ENCODE measurements around the gene ZEB2.

Gene ZEB2

DNA sequence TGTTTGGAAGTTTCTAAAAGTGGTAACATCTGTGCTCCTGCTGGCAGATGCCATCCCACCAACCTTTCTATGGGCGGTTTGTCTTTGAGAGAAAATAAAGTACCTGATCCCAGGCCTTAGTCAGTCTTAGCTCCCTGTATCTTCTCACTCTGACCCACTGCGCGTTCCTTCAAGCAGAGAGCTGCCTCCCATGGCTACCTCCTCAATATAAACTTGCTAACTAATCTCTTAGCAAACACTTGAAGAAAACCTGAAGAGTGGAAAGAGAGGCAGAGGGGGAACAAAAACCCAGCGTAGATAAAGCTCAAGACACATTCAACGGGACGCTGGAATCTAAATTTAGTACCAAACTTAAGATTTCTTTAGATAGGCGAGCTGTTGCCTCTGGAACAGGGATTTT lies 17.6 kb downstream of the ZEB2 start:
- peak in 1 of 10 donors; percentile 49 for DNase-seq
- intact Hi-C loops (cut with DNase I), result no loop called here

DNA sequence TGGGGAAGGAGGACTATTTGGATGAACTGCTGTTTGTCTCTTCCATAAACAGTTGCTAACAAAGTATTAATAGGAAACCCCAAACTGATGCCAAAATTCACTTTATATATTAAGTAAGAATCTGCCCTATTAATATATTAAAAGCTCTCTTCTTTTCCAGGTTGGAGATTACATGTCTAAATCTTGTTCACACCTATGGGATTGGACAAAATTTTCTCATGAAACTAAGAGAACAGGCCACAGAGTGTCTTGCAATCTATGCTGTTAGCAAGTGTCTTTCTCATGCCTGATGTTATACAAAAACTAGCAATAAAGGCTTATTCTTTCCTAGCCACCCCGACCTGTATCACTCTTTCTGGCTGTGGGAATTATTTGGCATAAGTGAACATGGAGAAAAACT lies 18.3 kb downstream of the ZEB2 start:
- intact Hi-C loops (cut with DNase I), result no loop called here
- DNase-seq, result no peak

DNA sequence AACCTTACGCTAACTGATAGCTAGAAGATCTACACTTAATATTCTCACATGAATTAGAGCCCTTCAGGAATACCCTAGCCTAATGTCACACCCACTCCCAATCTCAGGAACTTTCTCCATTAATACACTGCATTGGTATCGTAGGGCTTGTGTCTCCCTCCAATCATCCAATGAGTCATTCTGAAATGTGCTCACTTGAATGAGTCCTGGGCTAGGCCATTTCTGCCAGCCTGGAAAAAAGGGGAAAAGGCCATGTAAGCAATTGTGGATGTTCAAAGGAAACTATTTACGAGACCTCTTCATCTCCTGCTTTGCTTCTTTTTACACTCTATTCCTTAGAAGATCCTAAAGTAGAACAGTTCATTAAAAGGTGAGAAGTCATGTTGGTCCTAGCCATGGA lies 18.8 kb downstream of the ZEB2 start:
- intact Hi-C loops (cut with DNase I), result no loop called here
- no peak for DNase-seq

GRCh38 chr2:144500563-144500962 lies 19.4 kb downstream of the ZEB2 start:
- no peak for DNase-seq
- intact Hi-C loops (cut with DNase I), result no loop called here

- no peak for DNase-seq
- intact Hi-C loops (cut with DNase I), result no loop called here
Observed at GRCh38 chr2:144498277-144498676, 21.6 kb downstream of the ZEB2 start.

GRCh38 chr2:144496977-144497598 lies 22.8 kb downstream of the ZEB2 start:
- intact Hi-C loops (cut with DNase I), result no loop called here
- peak in 3 of 10 donors; percentile 45 to 83 (median 77) for DNase-seq

DNA sequence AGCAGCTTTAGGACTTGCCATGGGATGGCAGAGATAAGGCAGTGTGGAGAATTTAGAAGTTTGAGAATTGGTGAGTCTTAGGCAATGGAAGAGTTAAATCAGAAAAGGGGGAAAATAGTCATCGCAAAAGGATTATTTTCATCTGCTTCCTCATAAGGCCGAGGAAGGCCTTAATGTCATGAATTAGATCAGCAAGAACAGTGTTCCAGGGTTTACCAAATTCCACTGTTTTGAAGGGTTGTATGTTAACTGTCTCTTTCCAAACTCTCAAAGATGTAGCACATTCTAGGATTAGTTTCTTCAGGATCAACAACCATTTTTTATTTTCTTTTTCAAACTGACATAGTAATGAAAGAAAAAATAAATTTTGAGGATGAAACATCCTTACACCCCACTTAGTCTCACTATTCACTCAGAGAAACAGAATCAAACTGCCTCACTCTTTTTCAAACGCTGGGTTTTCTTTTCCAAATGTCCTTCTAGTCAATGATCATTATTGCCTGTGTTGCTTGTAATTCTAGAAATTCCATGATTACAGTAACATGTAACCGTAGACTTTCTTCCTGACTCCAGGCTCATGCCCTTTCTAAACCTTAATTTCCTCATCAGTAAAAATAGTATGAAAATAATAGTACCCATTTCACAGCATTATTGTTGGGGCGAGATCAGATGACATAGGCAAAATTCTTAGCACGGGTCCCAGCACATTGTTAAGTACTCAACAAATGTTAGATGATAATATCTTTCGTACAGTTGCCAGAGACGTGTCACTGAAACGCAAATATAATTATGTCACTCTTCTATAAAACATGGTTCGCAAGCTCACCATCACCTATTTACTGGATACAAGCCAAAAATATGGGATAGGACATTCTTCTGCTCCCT lies 23.6 kb downstream of the ZEB2 start:
- no peak for DNase-seq
- intact Hi-C loops (cut with DNase I), result no loop called here

DNA sequence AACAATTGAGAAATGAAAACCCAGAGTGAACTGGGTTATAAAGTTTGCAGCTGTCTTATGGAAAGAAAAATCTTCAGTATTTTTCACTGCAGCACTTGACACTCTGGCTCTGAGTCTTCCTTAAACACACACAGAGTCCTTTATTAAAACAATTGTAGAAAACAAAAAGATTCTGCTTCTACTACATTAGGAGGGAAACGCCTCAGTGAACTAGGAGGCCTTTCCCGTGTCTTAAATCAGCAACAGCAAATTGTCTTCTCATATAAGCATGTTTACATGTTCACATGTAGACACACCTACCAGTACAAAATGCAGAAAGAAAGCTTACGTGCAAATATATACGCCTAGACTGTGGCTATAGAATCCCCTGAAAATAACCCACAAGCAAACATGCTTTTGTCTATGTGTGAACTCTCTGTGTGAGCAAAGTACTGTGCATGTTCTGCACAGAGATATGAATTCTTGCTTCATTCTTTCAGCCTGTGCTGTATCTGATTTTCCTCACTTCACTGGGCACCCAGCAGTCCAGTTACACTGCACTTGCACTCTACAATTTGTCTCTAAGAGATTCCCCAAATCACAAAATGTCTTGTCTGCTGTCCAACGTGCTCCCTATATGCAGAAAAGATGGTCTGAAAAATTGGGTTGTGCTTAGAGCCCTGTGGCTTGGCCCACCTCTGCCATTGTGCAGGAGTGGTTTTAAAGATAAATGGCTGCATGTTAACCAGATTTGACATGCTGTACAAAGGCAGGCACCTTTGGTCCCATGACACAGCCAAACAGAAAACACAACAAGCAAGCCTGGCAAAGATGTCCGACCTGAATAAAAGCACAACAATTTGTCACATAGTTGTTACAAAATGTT lies 24.5 kb downstream of the ZEB2 start:
- intact Hi-C loops (cut with DNase I), result no loop called here
- DNase-seq, result peak in 1 of 10 donors; percentile 73

- DNase-seq, result peak in 1 of 10 donors; percentile 66
Observed at GRCh38 chr2:144493027-144493809, 26.7 kb downstream of the ZEB2 start.

GRCh38 chr2:144490857-144491256 lies 29.1 kb downstream of the ZEB2 start:
- peak in 1 of 10 donors; percentile 75 for DNase-seq
- intact Hi-C loops (cut with DNase I), result no loop called here

More at GRCh38 chr2:144493027-144493809, 26.7 kb downstream of the ZEB2 start:
- intact Hi-C loops (cut with DNase I), result no loop called here

DNA sequence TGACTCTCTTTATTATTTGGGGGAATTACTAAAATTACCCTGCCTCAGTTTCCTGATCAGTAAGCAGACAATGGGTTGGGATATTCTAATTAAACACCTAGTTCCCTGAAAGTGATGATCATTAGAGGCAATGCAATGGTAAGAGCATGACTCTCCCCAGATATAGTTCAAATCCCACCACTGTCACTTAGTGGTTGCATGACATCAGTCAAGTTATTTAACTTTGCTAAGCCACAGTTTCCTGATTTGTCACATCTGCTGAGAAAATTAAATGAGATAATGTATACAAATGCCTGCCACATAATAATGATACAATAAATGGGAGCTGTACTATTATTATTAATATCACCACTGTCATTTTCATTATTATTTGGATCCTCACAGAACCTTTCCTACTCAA lies 29.9 kb downstream of the ZEB2 start:
- no peak for DNase-seq
- intact Hi-C loops (cut with DNase I), result no loop called here

GRCh38 chr2:144489315-144489916 lies 30.5 kb downstream of the ZEB2 start:
- intact Hi-C loops (cut with DNase I), result no loop called here
- peak in 2 of 10 donors; percentile 55 to 58 for DNase-seq

GRCh38 chr2:144484201-144484948 lies 35.5 kb downstream of the ZEB2 start:
- intact Hi-C loops (cut with DNase I), result no loop called here
- DNase-seq, result peak in 1 of 10 donors; percentile 63

DNA sequence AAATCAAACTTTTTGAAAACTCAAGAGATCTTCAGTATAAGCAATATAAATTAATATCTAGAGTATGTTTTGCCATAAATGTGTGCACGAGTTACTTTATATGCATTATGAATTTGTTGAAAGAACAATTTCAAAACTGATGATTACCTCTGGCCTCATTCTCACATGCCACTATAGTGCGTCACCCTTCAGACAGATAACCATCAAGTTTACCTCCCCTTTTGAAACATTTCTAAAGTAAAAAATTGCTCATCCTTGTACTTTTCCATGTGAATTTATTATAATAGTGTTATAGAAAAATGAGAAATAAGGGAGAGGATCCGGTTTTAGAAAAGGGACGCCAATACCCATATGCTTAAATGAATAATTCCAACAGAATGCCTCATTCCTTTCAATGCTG lies 38.3 kb downstream of the ZEB2 start:
- no peak for DNase-seq
- intact Hi-C loops (cut with DNase I), result no loop called here

GRCh38 chr2:144481109-144481508 lies 38.8 kb downstream of the ZEB2 start:
- intact Hi-C loops (cut with DNase I), result no loop called here
- DNase-seq, result peak in 1 of 10 donors; percentile 57

GRCh38 chr2:144480285-144480684 lies 39.6 kb downstream of the ZEB2 start:
- no peak for DNase-seq
- intact Hi-C loops (cut with DNase I), result no loop called here

DNA sequence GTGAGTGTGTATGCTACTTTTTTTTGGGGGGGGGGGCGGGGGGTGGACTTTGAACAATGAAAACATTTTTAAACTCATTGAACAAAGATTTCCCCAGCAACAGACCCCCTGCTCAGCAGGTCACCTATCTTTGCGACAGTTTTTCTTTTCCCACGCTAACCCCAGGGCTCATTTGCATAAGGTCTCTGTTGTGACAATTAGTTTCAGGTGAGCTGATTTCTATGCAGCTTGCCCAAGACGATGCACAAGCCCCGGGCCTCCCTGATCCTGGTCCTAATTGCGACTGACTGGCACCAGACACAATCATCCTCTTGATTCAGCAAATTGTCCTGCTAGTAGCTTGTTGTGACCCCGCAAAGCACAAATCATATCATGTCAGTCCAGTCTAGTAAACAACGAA lies 40.3 kb downstream of the ZEB2 start:
- intact Hi-C loops (cut with DNase I), result no loop called here

GRCh38 chr2:144479138-144479537 lies 40.8 kb downstream of the ZEB2 start:
- intact Hi-C loops (cut with DNase I), result no loop called here
- DNase-seq, result peak in 1 of 10 donors; percentile 69

More for the DNA sequence above, 40.3 kb downstream of the ZEB2 start:
- DNase-seq, result peak in 2 of 10 donors; percentile 57 to 61

DNA sequence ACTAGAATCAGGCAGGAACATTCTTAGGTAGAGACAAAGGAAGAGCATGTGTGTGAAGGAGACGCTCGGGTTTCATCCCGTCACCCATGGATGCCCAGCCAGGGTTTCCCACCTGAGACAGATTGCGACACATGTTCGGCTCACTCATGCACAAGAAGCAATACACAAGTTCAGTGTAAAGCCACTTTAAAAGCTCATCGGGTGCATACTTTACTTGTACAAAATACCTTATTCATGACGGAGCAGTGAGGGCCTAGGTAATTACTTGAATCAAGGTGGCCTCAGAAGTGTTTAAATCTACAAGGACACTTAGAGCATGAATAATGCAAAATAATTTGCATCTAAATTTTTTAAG lies 42.0 kb downstream of the ZEB2 start:
- peak in 1 of 10 donors; percentile 59 for DNase-seq
- intact Hi-C loops (cut with DNase I), result no loop called here

Measured in posterior cingulate gyrus (tissue), 11 donors.